Loucy (cell line): ENCODE results near the gene MMP20.

ENCODE experiments used
- H2AFZ ChIP-seq: fragments of 200-600 bp; sonication (generic); 2 replicates; pipeline ENCODE4 v1.6.0; 2016; ENCODE audit warnings: antibody characterized with exemption, mild to moderate bottlenecking, low read length, moderate library complexity
- H3F3A ChIP-seq: fragments of 200-600 bp; 2 replicates; pipeline ENCODE4 v1.6.0; 2016; ENCODE audit warnings: antibody characterized with exemption, low read depth, mild to moderate bottlenecking
- H3K27me3 ChIP-seq: fragments of 200-600 bp; sonication (generic); 2 replicates; pipeline ENCODE4 v1.6.1; 2014; ENCODE audit warnings: low read length, mild to moderate bottlenecking; ENCODE audit not compliant: insufficient read depth, poor library complexity, severe bottlenecking
- H3K36me3 ChIP-seq: fragments of 200-600 bp; sonication (generic); 2 replicates; pipeline ENCODE4 v1.6.1; 2016; ENCODE audit warnings: low read length; ENCODE audit not compliant: insufficient read depth
- H3K4me1 ChIP-seq: fragments of 200-600 bp; sonication (generic); 2 replicates; pipeline ENCODE4 v1.5.1; 2014; ENCODE audit warnings: low read length, mild to moderate bottlenecking; ENCODE audit not compliant: insufficient read depth, poor library complexity, severe bottlenecking
- H3K4me2 ChIP-seq: fragments of 200-600 bp; sonication (generic); 2 replicates; pipeline ENCODE4 v1.6.0; 2014; ENCODE audit warnings: antibody characterized with exemption, low read length, low read depth, mild to moderate bottlenecking; ENCODE audit not compliant: poor library complexity, severe bottlenecking
- H3K4me3 ChIP-seq: fragments of 200-600 bp; sonication (generic); 2 replicates; pipeline ENCODE4 v1.5.1; 2014; ENCODE audit warnings: low read length, mild to moderate bottlenecking, mixed read lengths; ENCODE audit not compliant: poor library complexity, severe bottlenecking
- H3K79me2 ChIP-seq: fragments of 200-600 bp; sonication (generic); 2 replicates; pipeline ENCODE4 v1.6.1; 2014; ENCODE audit warnings: low read length; ENCODE audit not compliant: insufficient read depth
- H3K9ac ChIP-seq: fragments of 200-600 bp; sonication (generic); 2 replicates; pipeline ENCODE4 v1.6.0; 2014; ENCODE audit warnings: mild to moderate bottlenecking, low read depth, low read length, moderate library complexity; ENCODE audit not compliant: poor library complexity, severe bottlenecking
- H3K9me2 ChIP-seq: fragments of 200-600 bp; sonication (generic); replicated peaks from 2 replicates; pipeline ENCODE4 v1.6.1; 2016; ENCODE audit warnings: low read depth, low read length, mixed read lengths
- H3K9me3 ChIP-seq: fragments of 200-600 bp; sonication (generic); 2 replicates; pipeline ENCODE4 v1.6.1; 2014; ENCODE audit warnings: mild to moderate bottlenecking, antibody characterized with exemption, low read length, low read depth; ENCODE audit not compliant: insufficient read depth
- H4K20me1 ChIP-seq: fragments of 200-600 bp; sonication (generic); 2 replicates; pipeline ENCODE4 v1.6.0; 2014; ENCODE audit warnings: antibody characterized with exemption, low read length, mild to moderate bottlenecking; ENCODE audit not compliant: insufficient read depth, poor library complexity, severe bottlenecking
- CTCF ChIP-seq: fragments of 200-600 bp; sonication (generic); conservative IDR thresholded peaks from 2 replicates; pipeline ENCODE4 v1.5.1; 2014; ENCODE audit warnings: mild to moderate bottlenecking, antibody characterized with exemption, low read length
- EZH2phosphoT487 ChIP-seq: fragments of 200-600 bp; IDR thresholded peaks from 2 replicates; pipeline ENCODE4 v1.6.1; 2018; ENCODE audit warnings: antibody characterized with exemption, mild to moderate bottlenecking, moderate library complexity, borderline replicate concordance

MMP20 gene

DNA sequence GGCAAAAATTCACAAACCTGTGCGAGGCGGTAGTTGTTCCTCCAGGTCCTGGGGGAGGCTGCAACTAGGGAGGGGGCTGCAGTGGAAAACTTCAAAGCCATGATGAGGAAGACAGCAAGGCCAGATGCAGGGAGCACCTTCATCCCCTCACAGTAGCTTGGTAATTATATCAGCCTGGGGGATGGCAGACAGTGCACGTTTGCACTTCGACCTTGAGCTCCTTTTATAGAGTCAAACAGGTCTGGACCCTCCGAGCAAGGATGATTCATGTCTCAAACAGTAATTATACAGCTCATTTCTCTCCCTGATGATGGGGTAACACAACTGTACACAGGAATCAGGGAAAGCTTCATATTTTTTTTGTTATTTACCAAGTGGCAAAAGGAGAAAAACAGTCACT lies at the start of gene MMP20:
Gene MMP20, minus strand, starts transcription at position 156 of the 400 bp plus-strand sequence. Its CDS starts 13 bp downstream, at position 143.
- Histone ChIP-seq H2AFZ (no peak within 1 kb of the TSS), H3K79me2 (no peaks in the 10 kb centered on the region), H3K4me2 (no peak within 1 kb of the TSS), H3K9me2 (no peaks in the 10 kb centered on the region), H3K27me3 (no peaks in the 10 kb centered on the region), H3F3A (no peaks in the 10 kb centered on the region), H3K9me3 (no peaks in the 10 kb centered on the region), H3K9ac (no peak within 1 kb of the TSS), H3K4me1 (peaks cover 3% of the 10 kb centered on the region), H4K20me1 (no peaks in the 10 kb centered on the region), H3K4me3 (no peak within 1 kb of the TSS), H3K36me3 (no peaks in the 10 kb centered on the region)
- TF ChIP-seq CTCF (no peak), EZH2phosphoT487 (no peak)

DNA sequence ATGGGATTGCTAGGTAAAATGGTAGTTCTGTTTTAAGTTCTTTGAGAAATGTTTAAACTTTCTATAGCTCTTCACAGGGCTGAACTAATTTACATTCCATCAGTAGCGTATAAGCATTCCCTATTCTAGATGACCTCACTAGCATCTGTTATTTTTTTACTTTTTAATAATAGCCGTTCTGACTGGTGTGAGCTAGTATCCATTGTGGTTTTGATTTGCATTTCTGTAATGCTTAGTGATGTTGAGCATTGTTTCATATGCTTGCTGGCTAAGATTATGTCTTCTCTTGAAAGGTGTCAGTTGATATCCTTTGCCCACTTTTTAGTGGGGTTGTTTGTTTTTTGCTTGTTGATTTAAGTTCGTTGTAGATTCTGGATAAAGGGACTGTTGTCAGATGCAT lies 44.5 kb upstream of the MMP20 start:
- H3K9me2 ChIP-seq: no peaks in the 10 kb centered on the region
- TF ChIP-seq CTCF (no peak), EZH2phosphoT487 (no peak)
- no peaks in the 10 kb centered on the region for H3F3A ChIP-seq
- H3K9me3 ChIP-seq: no peaks in the 10 kb centered on the region
- H3K4me1 ChIP-seq: no peaks in the 10 kb centered on the region
- H4K20me1 ChIP-seq: no peaks in the 10 kb centered on the region
- H3K9ac ChIP-seq: no peak overlapping the region
- no peaks in the 10 kb centered on the region for H3K36me3 ChIP-seq
- H3K27me3 ChIP-seq: no peaks in the 10 kb centered on the region
- H3K79me2 ChIP-seq: no peaks in the 10 kb centered on the region
- no peak overlapping the region for H2AFZ ChIP-seq
- no peak overlapping the region for H3K4me3 ChIP-seq
- H3K4me2 ChIP-seq: no peak overlapping the region

GRCh38 chr11:102666331-102666957 lies 41.3 kb upstream of the MMP20 start:
- Histone ChIP-seq H4K20me1 (no peaks in the 10 kb centered on the region), H3K4me2 (peak overlapping the region; percentile 25), H3F3A (no peaks in the 10 kb centered on the region), H3K9me2 (no peaks in the 10 kb centered on the region), H3K9me3 (no peaks in the 10 kb centered on the region), H3K79me2 (no peaks in the 10 kb centered on the region), H3K27me3 (no peaks in the 10 kb centered on the region), H3K4me1 (no peaks in the 10 kb centered on the region), H3K4me3 (no peak overlapping the region), H2AFZ (peak overlapping the region; percentile 76), H3K9ac (no peak overlapping the region), H3K36me3 (no peaks in the 10 kb centered on the region)
- TF ChIP-seq CTCF (peak; percentile 95), EZH2phosphoT487 (no peak)
